GM15510 (cell line): ENCODE measurements around the gene INSC.

Experiments
- POLR2A ChIP-seq: IDR thresholded peaks from 3 replicates; pipeline ENCODE4 v1.6.1; 2011; ENCODE audit warnings: borderline replicate concordance; ENCODE audit not compliant: insufficient read length; ENCODE audit errors: extremely low read depth

INSC gene, protein sequence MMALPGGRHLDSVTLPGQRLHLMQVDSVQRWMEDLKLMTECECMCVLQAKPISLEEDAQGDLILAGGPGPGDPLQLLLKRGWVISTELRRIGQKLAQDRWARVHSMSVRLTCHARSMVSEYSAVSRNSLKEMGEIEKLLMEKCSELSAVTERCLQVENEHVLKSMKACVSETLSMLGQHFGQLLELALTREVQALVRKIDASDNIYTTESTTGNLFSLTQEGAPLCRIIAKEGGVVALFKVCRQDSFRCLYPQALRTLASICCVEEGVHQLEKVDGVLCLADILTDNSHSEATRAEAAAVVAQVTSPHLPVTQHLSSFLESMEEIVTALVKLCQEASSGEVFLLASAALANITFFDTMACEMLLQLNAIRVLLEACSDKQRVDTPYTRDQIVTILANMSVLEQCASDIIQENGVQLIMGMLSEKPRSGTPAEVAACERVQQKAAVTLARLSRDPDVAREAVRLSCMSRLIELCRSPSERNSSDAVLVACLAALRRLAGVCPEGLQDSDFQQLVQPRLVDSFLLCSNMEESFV

GRCh38 chr11:15114501-15115475 is at the start of gene INSC:
Gene INSC (plus strand): TSS chr11:15114923. CDS start chr11:15149175, 34,252 bp downstream.
- TF ChIP-seq POLR2A = no peak

DNA sequence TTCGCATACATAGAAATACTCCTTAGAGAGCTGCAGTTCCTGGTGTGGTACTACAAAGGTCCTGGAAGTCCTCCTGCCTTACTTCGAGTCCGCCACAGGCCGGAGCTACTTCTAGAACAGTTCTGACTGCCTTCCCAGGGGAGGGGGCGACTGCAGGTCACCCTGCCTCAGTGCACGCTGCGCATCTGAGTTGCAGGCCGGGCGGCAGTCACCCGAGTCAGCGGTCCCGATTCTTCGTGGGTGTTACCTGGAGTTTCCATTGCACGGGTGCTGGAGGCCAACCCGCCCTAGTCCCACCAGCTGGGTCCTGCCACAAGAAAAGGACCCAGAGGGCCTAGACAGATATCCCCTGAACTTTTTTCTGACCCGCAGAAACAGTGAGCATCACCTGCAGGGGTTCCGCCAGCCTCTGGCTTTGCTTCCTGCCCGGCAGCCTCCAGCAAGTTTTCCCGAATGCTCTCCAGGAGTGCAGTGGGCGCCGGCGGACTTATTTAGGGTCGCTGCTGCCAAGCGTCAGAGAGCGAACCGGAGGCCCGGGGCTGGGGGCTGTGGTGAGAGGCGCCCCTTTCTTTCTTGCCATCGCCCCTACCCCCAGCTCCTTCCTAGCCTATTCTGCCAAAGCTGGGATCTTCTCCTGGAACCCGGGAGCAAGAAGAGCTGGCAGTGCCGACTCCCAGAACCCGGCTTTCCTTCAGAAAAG is 43.0 kb upstream of the INSC start:
- no peak for TF ChIP-seq POLR2A

DNA sequence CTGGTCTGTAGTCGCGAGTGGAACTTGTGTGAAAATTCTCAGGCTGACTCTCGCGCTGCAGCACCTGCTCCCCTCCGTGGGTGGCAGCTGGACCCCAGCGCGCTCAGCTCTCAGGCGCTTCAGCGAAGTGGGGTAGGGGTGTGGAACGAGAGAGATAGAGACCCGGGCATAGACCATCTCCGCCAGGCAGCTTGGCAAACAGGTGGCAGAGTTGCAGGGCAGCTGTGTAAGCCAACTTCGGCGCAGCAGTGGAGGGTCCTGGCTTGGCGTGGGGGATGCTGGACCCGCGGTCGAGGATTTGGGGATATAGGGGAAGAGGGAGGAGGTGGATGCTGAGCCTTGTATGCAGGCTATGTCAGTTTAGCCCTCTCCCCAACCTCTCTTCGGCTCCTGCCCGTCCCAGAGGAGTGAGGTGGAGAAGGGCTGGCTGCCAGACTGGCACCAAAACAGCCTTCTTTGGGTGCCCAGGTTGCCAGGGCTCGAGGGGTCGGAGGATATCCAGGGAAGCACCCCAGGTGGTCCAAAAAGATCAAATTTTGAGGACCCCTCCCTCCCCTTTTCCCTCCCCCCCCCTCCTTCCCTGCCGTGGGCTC is 42.1 kb upstream of the INSC start:
- no peak for TF ChIP-seq POLR2A

GRCh38 chr11:15073361-15074205 is 41.1 kb upstream of the INSC start, which contains the start of gene CALCB:
Gene CALCB (plus strand): TSS chr11:15073593. CDS start chr11:15074719, 1,126 bp downstream.
- TF ChIP-seq POLR2A = no peak

DNA sequence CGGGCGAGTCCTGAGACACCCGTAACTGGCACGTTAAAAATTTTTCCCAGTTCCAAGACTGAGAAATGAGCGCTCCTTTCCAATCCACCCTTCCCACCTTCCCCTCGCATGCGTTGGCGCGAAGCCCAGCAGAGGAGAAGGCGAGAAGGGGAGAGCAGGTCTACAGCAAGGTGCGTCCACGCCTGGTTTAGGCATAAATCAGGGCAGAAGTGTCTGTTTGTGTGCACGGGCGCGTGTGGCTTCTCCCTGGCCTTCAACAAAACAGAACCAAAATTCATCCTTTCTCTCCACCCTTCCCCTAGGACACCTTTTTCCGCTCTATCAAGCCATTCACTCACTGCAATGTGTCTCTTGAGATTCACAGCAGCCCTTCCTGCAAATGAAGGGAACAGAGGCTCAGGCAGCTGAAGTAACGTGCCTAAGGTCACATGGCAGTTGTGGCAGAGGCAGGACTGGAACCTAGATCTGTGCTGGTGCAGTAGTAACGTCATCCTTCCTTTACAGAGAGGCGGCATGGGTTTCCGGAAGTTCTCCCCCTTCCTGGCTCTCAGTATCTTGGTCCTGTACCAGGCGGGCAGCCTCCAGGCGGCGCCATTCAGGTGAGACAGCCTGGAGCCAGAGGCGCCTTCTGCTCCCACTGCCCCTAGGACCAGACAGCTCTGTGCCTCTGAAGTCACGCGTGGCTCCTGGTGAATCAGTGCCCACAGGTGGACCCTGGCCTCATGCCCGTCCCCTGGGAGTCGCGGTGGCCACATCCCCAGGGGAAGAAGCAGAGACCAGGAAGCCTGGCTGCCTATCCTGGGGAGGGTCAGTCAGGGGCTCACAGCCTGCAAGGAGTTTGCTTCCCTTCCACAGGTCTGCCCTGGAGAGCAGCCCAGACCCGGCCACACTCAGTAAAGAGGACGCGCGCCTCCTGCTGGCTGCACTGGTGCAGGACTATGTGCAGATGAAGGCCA is 40.2 kb upstream of the INSC start:
- TF ChIP-seq POLR2A = no peak

GRCh38 chr11:15075162-15075526 is 39.6 kb upstream of the INSC start:
- TF ChIP-seq POLR2A = no peak

- TF ChIP-seq POLR2A = no peak
Measured at GRCh38 chr11:15091175-15091574, 23.5 kb upstream of the INSC start.

- no peak for TF ChIP-seq POLR2A
Measured at GRCh38 chr11:15091625-15092024, 23.1 kb upstream of the INSC start.

DNA sequence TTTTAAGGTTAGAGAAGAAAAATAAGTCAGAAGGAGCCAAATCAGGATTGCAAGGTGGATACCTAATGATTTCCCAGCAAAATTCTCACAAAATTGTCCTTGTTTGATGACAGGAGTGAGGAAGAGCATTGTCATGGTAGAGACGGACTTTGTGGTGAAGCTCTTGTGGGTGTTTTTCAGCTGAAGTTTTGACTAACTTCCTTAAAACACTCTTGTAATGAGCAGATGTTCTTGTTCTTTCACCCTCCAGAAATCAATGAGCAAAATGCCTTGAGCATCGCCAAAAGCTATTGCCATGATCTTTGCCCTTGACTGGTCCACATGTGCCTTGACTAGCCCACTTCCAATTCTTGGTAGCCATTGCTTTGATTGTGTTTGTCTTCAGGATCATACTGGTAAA is 21.3 kb upstream of the INSC start:
- TF ChIP-seq POLR2A = no peak

GRCh38 chr11:15095736-15096228 is 18.9 kb upstream of the INSC start:
- TF ChIP-seq POLR2A = no peak

DNA sequence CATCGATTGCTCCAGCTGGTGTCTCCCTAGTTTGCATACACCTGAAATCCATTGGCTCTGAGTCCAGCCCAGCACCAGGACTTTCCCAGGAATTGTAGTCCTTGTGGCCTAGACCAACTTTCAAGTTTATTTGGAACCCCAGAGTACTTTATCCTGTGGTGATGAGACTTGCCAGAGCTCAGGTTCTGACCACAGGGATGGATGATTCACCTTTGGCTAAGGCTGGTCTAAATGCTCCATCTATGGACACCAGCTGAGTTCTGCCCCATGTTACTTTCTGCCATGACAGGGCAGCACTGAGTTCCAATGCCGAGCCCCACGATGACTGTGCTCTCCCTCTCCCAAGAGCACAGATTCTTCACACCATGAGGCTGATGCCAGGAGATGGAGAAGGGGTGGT is 17.3 kb upstream of the INSC start:
- no peak for TF ChIP-seq POLR2A

DNA sequence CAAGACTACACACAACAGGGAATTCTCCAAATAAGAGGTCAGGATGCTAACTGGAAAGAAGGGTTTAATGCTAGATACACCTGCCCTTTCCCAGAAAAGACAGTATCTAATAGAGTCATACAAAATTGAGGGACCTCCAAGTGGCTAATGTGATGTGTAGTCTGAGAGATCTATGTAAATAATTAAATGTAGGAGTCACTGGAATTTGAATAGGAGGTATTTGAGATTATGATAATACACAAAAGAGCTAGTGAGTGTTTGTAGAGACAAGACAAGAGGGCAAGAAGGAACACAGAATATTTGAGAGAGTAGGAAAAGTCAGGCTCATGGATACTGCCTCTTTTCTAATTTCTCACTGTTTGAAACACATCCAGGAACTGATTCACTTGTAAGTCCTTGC is 15.5 kb upstream of the INSC start:
- no peak for TF ChIP-seq POLR2A
